C4-2B (cell line): Measurements from ENCODE around the gene NLGN2.

ENCODE experiments used
- ZFX ChIP-seq: fragments of 450-650 bp; IDR thresholded peaks from 2 replicates; pipeline ENCODE4 v1.6.1; 2017
- TF ChIP-seq, protein P1 (sequence below): fragments of 450-650 bp; conservative IDR thresholded peaks from 2 replicates; pipeline ENCODE4 v1.5.1; 2017; ENCODE audit warnings: mild to moderate bottlenecking

DNA sequence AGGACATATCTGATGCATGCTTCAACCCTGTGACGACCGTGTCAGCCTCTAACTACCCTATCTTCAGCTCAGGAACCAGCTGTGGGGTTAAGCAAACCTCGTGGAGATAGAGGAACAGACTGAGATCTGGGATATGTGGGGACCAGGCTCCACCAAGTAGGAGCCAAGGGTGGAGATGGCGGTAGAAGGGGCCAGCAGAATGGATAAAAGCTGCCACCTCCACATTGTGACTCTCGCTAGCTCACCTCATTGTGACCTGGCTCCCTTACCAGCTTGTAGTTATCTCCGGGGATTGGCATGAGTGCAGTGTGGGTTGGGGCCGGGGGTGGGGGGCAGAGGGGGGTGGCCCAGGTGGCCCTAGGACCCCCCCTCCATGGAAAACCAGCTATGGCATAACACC is 17.7 kb downstream of the NLGN2 start, which contains the start of gene SPEM2:
- TF ChIP-seq, protein P1, sequence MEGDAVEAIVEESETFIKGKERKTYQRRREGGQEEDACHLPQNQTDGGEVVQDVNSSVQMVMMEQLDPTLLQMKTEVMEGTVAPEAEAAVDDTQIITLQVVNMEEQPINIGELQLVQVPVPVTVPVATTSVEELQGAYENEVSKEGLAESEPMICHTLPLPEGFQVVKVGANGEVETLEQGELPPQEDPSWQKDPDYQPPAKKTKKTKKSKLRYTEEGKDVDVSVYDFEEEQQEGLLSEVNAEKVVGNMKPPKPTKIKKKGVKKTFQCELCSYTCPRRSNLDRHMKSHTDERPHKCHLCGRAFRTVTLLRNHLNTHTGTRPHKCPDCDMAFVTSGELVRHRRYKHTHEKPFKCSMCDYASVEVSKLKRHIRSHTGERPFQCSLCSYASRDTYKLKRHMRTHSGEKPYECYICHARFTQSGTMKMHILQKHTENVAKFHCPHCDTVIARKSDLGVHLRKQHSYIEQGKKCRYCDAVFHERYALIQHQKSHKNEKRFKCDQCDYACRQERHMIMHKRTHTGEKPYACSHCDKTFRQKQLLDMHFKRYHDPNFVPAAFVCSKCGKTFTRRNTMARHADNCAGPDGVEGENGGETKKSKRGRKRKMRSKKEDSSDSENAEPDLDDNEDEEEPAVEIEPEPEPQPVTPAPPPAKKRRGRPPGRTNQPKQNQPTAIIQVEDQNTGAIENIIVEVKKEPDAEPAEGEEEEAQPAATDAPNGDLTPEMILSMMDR: no peak
- no peak for TF ChIP-seq ZFX
